GM12801 (cell line): Measurements from ENCODE around the gene MVB12B.

Experiments
- TF ChIP-seq, protein P1 (sequence below): IDR thresholded peaks from one replicate; pipeline ENCODE4 v1.5.1; 2011; ENCODE audit warnings: control low read depth; ENCODE audit not compliant: insufficient read length; ENCODE audit errors: extremely low read depth

The MVB12B gene

GRCh38 chr9:126413391-126414068 lies 86.9 kb downstream of the MVB12B start:
- TF ChIP-seq, protein P1, sequence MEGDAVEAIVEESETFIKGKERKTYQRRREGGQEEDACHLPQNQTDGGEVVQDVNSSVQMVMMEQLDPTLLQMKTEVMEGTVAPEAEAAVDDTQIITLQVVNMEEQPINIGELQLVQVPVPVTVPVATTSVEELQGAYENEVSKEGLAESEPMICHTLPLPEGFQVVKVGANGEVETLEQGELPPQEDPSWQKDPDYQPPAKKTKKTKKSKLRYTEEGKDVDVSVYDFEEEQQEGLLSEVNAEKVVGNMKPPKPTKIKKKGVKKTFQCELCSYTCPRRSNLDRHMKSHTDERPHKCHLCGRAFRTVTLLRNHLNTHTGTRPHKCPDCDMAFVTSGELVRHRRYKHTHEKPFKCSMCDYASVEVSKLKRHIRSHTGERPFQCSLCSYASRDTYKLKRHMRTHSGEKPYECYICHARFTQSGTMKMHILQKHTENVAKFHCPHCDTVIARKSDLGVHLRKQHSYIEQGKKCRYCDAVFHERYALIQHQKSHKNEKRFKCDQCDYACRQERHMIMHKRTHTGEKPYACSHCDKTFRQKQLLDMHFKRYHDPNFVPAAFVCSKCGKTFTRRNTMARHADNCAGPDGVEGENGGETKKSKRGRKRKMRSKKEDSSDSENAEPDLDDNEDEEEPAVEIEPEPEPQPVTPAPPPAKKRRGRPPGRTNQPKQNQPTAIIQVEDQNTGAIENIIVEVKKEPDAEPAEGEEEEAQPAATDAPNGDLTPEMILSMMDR, result no peak

GRCh38 chr9:126415741-126416370 lies 89.2 kb downstream of the MVB12B start:
- TF ChIP-seq, protein P1, result no peak

DNA sequence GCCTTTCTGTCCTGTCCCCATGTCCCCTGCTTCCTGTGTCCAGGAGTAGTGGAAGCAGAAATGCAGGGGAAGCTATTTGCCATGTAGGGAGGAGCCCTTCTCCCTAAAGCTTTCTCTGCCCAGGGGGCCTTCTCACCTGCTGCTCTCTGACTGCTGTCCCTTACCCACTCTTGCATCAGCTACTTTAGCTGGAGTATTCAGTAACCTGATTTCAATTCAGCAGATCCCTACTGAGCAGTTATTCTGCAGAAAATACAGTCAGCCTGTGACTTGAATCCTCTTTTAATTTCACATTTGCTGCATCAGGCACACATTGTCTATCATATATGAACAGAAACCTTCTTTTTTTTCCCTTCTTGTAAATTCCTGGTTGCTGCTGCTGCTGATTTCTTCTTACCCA lies 90.4 kb downstream of the MVB12B start:
- TF ChIP-seq, protein P1, result no peak

- TF ChIP-seq, protein P1, result no peak
Observed at GRCh38 chr9:126417684-126418083, 91.1 kb downstream of the MVB12B start.

DNA sequence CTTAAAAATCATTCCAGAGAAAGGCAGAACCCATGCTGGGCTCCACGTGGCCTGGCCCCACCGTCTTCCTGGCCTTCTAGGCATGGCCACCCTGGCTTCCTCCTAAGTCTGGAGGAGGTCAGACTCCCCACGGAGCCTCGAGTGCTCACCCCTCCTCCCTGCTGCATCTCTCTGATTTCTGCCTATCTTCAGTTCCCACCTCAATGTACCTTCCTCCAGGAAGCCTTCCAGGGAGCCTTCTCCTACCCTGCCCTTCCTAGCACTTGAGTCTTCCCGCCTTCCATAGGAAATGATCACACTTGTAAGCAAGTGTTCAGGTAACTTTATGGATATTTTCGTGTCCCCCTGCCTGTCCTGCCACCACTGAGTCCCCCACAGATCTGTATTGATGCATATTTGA lies 92.0 kb downstream of the MVB12B start:
- TF ChIP-seq, protein P1, result no peak

DNA sequence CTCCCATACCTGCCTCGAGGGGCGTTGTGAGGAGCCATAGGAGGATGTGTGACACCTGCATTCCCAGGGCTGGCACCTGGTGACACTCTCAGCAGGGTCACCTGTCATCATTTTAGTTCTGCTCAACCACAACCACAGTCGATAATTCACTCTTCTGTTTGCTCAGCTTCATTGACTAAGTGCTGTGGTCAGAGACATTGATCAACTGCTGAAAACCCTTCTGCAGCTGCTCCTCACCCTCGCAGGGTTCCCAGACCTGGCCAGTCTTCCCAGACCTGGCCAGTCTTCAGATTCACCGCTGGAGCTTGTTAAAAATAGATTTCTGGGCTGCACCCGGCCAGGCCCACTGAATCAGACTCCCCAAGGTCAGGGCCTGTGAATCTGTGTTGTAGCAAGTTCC lies 92.8 kb downstream of the MVB12B start:
- TF ChIP-seq, protein P1, result no peak

GRCh38 chr9:126420135-126420534 lies 93.5 kb downstream of the MVB12B start:
- TF ChIP-seq, protein P1, result no peak
